ENCODE results near the gene CABP4. TPM values are rescaled to one million over a fixed set of nuclear protein-coding genes. Genes with fewer than 3 reads are reported as not detected.
A peak's percentile ranks its signal among the peaks of the same experiment; 100 is the strongest.

CABP4 gene
- total and polyA plus RNA-seq, 10 of the 15 experiments (the other 5 are each of a cell fraction or from before 2014, with no cell fraction given), result 0.04 to 0.41 (median 0.14) TPM; not detected in 2

DNA sequence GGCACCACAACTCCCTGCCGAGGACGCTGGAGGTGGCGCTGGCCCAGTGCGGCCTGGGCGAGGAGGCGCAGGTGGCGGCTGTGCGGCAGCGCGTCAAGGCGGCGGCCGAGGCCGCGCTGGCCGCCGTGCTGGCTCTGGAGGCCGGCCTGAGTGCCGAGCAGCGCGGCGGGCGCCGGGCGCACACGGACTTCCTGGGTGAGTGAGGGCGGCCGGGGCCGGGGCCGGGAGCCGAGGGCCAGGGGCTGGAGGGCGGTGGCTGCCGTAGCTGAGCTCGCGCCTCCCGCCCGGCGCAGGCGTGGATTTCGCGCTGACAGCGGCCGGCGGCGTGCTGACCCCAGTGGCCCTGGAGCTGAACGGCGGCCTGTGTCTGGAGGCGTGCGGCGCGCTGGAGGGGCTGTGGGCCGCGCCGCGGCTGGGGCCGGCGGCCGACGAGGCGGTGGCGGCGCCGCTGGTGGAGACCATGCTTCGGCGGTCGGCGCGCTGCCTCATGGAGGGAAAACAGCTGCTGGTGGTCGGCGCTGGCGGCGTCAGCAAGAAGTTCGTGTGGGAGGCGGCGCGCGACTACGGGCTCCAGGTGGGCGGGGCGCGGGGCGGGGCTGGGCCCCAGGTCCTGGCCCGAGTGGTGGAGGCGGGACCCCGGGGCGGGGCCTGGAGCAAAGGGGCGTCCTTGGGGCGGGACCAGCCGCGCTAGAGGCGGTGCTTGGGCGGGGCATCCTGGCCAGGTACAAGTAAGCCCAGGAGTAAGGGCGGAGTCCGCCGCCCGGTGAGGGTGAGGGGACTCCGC, 34.3 kb upstream of the CABP4 start:
- CTCF ChIA-PET, result interaction anchor here (1.1 to 1.5 kb wide), 2 partner anchors 14 to 16 kb away, joined by 4 to 5 read pairs; partner anchors contain the start of gene PTPRCAP
- TF ChIP-seq CREM (IDR thresholded peaks at IDR 0.05; ENCODE audit: low read depth) (no peak), DPF2 (IDR thresholded peaks at IDR 0.05) (peak; percentile 90), EED (IDR thresholded peaks at IDR 0.05; ENCODE audit: low read depth) (no peak), MXI1 (IDR thresholded peaks at IDR 0.05; ENCODE audit: low read depth, low read length) (peak; percentile 75; the same call in 1 of the 2 replicates), ZNF217 (IDR thresholded peaks at IDR 0.05) (peak; percentile 45; the same call in 1 of the 2 replicates), CHD1 (IDR thresholded peaks at IDR 0.05; ENCODE audit: low read depth, low read length) (no peak), PAX5 (IDR thresholded peaks at IDR 0.05; ENCODE audit: borderline replicate concordance, low read depth, low read length) (no peak), CHD2 (IDR thresholded peaks at IDR 0.05; ENCODE audit: borderline replicate concordance, low read depth, low read length) (0 out of 2 replicates have a peak, but pooled peaks have one; percentile 7), NFIC (IDR thresholded peaks at IDR 0.05; ENCODE audit: low read depth, low read length) (no peak)
- TF ChIP-seq, protein P1, sequence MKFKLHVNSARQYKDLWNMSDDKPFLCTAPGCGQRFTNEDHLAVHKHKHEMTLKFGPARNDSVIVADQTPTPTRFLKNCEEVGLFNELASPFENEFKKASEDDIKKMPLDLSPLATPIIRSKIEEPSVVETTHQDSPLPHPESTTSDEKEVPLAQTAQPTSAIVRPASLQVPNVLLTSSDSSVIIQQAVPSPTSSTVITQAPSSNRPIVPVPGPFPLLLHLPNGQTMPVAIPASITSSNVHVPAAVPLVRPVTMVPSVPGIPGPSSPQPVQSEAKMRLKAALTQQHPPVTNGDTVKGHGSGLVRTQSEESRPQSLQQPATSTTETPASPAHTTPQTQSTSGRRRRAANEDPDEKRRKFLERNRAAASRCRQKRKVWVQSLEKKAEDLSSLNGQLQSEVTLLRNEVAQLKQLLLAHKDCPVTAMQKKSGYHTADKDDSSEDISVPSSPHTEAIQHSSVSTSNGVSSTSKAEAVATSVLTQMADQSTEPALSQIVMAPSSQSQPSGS (IDR thresholded peaks at IDR 0.05; ENCODE audit: low read length), result no peak
- TF ChIP-seq, protein P2, sequence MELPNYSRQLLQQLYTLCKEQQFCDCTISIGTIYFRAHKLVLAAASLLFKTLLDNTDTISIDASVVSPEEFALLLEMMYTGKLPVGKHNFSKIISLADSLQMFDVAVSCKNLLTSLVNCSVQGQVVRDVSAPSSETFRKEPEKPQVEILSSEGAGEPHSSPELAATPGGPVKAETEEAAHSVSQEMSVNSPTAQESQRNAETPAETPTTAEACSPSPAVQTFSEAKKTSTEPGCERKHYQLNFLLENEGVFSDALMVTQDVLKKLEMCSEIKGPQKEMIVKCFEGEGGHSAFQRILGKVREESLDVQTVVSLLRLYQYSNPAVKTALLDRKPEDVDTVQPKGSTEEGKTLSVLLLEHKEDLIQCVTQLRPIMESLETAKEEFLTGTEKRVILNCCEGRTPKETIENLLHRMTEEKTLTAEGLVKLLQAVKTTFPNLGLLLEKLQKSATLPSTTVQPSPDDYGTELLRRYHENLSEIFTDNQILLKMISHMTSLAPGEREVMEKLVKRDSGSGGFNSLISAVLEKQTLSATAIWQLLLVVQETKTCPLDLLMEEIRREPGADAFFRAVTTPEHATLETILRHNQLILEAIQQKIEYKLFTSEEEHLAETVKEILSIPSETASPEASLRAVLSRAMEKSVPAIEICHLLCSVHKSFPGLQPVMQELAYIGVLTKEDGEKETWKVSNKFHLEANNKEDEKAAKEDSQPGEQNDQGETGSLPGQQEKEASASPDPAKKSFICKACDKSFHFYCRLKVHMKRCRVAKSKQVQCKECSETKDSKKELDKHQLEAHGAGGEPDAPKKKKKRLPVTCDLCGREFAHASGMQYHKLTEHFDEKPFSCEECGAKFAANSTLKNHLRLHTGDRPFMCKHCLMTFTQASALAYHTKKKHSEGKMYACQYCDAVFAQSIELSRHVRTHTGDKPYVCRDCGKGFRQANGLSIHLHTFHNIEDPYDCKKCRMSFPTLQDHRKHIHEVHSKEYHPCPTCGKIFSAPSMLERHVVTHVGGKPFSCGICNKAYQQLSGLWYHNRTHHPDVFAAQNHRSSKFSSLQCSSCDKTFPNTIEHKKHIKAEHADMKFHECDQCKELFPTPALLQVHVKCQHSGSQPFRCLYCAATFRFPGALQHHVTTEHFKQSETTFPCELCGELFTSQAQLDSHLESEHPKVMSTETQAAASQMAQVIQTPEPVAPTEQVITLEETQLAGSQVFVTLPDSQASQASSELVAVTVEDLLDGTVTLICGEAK (IDR thresholded peaks at IDR 0.05; ENCODE audit: borderline replicate concordance), result no peak
- TF ChIP-seq, protein P3, sequence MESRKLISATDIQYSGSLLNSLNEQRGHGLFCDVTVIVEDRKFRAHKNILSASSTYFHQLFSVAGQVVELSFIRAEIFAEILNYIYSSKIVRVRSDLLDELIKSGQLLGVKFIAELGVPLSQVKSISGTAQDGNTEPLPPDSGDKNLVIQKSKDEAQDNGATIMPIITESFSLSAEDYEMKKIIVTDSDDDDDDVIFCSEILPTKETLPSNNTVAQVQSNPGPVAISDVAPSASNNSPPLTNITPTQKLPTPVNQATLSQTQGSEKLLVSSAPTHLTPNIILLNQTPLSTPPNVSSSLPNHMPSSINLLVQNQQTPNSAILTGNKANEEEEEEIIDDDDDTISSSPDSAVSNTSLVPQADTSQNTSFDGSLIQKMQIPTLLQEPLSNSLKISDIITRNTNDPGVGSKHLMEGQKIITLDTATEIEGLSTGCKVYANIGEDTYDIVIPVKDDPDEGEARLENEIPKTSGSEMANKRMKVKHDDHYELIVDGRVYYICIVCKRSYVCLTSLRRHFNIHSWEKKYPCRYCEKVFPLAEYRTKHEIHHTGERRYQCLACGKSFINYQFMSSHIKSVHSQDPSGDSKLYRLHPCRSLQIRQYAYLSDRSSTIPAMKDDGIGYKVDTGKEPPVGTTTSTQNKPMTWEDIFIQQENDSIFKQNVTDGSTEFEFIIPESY (IDR thresholded peaks at IDR 0.05), result no peak

More for the DNA sequence above, 34.3 kb upstream of the CABP4 start:
- Histone ChIP-seq H3K4me2 (ENCODE audit: control insufficient read depth, insufficient read depth) (peak overlapping the region; percentile 91), H3K4me3 (peak overlapping the region; percentile 71), H4K20me1 (ENCODE audit: control insufficient read depth, insufficient read depth) (no peaks in the 10 kb centered on the region), H3K36me3 (ENCODE audit: control insufficient read depth in 2 of 2, insufficient read depth in 2 of 2, low read length in 1 of 2) (no peaks in the 10 kb centered on the region), H3K27ac (ENCODE audit: control insufficient read depth, insufficient read depth) (no peak overlapping the region; the same call in 1 of the 2 replicates), H2AFZ (ENCODE audit: control insufficient read depth, low read depth, low read length) (peak overlapping the region; percentile 76), H3K79me2 (ENCODE audit: control insufficient read depth, insufficient read depth, low read length) (no peaks in the 10 kb centered on the region), H3K9me3 (replicated peaks; ENCODE audit: control insufficient read depth, insufficient read depth, low read length) (no peaks in the 10 kb centered on the region), H3K9ac (ENCODE audit: control insufficient read depth, insufficient read depth, low read length) (peak overlapping the region; percentile 21; the same call in 1 of the 2 replicates), H3K4me1 (ENCODE audit: control insufficient read depth, insufficient read depth, low read length) (peaks cover 2% of the 10 kb centered on the region; the same call in 1 of the 2 replicates), H3K27me3 (replicated peaks in 1 of 2; ENCODE audit: control insufficient read depth in 2 of 2, insufficient read depth in 2 of 2, low read length in 1 of 2) (peaks cover 0 to 3% of the 10 kb centered on the region in 2 experiments; a peak in 2 of 4 replicates)
- ATAC-seq (peak; percentile 94), DNase-seq (ENCODE audit: low read depth, low spot score) (no peak), FAIRE-seq (peak; percentile 75)
- BruUV-seq (replicated peaks), result no TSS peak
- ChIA-PET SMC1A (ENCODE audit: uncharacterized antibody, unreplicated experiment) (interaction anchor here (0.6 to 1.5 kb wide), 7 partner anchors 8 to 69 kb away, joined by 3 to 7 read pairs (median 3); partner anchors contain the start of gene TBC1D10C), RAD21 (ENCODE audit: unreplicated experiment) (interaction anchor here (0.9 to 2.4 kb wide), 6 partner anchors 15 to 67 kb away, joined by 3 to 8 read pairs (median 4); partner anchors contain the start of genes POLD4, PPP1CA and RAD9A), POLR2A (interaction anchor here (0.5 to 3.9 kb wide), 12 partner anchors 11 to 676 kb away, joined by 3 to 28 read pairs (median 5); partner anchors contain the start of genes PPP1CA, PTPRCAP and TBC1D10C)
- intact Hi-C loops (cut with micrococcal nuclease; ENCODE audit: unreplicated experiment) (no loop called here), in situ Hi-C loops (cut with MboI) (no loop called here)
- WGBS (ENCODE audit: insufficient coverage, insufficient replicate concordance, low lambda C conversion rate, missing lambda C conversion rate), result 2% methylated on average over 47 of the region's 97 CpGs

Data from GM12878 (cell line).